Skeletal muscle tissue (tissue), 4 donors: ENCODE data around the gene CD3G. TPM values are rescaled to one million over a fixed set of nuclear protein-coding genes. Genes with fewer than 3 reads are reported as not detected.
"Not testable (repeated sequence)": the region's sequence is repeated elsewhere in the genome, so short reads cannot be mapped to it uniquely, and the experiment has no call there.

Source experiments
- H3K27ac ChIP-seq: one replicate; pipeline ENCODE4 v1.7.0; 2013; ENCODE audit warnings: mild to moderate bottlenecking, low read depth, low read length, inconsistent platforms
- H3K27me3 ChIP-seq, 3 donors: one replicate each; pipeline ENCODE4 v1.7.0; 2013; ENCODE audit warnings: low read length in 3 of 3; ENCODE audit not compliant: control insufficient read depth in 3 of 3, insufficient read depth in 3 of 3
- H3K36me3 ChIP-seq, 3 donors: one replicate each; pipeline ENCODE4 v1.7.0; 2013; ENCODE audit warnings: low read length in 3 of 3; ENCODE audit not compliant: control insufficient read depth in 3 of 3, insufficient read depth in 3 of 3
- H3K4me1 ChIP-seq, 3 donors: one replicate each; pipeline ENCODE4 v1.7.0; 2013; ENCODE audit warnings: low read length in 3 of 3, mild to moderate bottlenecking in 3 of 3; ENCODE audit not compliant: control insufficient read depth in 3 of 3, insufficient read depth in 3 of 3
- H3K4me3 ChIP-seq, 3 donors: one replicate each; pipeline ENCODE4 v1.7.0; 2013; ENCODE audit warnings: low read length in 3 of 3
- H3K9ac ChIP-seq, 3 donors: one replicate each; pipeline ENCODE4 v1.7.0; 2013; ENCODE audit warnings: low read length in 3 of 3, mild to moderate bottlenecking in 3 of 3, moderate library complexity in 2 of 3, low read depth in 1 of 3
- H3K9me3 ChIP-seq, 3 donors: one replicate each; pipeline ENCODE4 v1.7.0; 2013; ENCODE audit warnings: low read length in 3 of 3; ENCODE audit not compliant: control insufficient read depth in 3 of 3
- total RNA-seq: library from RNA; depleted of rRNA; stranded (reverse); fragments of >200 nt; gene quantifications from one replicate; pipeline ENCODE4 v1.2.3, GENCODE V29; 2014
- donor health status: Osteomylitis.

Gene CD3G
- under 0.01 TPM for total RNA-seq

DNA sequence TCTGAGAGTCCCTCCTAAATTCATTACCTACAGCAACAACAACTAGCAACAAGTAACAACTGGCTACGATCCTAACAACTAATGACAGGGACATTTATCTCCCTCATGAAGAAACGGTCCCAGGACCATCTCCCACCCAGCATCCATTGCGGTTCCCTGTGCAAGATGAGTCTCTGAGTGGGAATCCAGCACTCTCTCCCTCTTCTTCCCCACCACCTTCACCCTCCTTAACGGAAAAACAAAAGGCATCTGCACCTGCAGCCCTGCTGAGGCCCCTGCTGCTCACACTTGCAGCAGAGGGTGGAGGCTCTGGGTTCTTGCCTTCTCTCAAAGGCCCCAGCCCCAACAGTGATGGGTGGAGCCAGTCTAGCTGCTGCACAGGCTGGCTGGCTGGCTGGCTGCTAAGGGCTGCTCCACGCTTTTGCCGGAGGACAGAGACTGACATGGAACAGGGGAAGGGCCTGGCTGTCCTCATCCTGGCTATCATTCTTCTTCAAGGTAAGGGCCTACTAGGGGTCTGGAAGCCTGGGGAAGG is at the start of gene CD3G:
TSS of gene CD3G (plus strand) at position 364 of the 535 bp plus-strand sequence. CDS start at position 444, 80 bp downstream.
- Histone ChIP-seq H3K27me3 (peaks cover 0 to 22% (median 13%) of the 10 kb centered on the region in 3 donors), H3K9me3 (no peaks in the 10 kb centered on the region), H3K36me3 (no peaks in the 10 kb centered on the region), H3K27ac (no peak within 1 kb of the TSS), H3K9ac (no peak within 1 kb of the TSS), H3K4me3 (no peak within 1 kb of the TSS), H3K4me1 (no peaks in the 10 kb centered on the region)

DNA sequence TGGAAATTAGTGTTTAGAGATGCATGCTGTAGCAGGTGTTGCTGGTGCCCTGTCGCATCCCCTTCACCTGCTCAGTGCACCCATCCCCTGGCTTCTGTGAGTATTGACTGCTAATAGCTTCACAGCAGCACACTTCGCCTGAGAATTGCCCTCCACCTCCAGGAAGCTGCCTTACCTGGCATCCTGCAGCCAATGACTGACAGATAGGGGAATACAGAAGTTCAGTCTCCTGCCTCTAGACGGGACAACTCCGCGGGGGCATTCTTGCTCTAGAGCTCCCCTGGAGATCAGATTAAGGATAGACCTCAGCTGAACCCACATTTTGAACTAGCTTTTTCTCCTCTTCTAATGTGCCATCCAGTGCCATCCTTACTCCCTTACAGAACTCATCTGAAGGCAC is 48.9 kb upstream of the CD3G start:
- H3K9me3 ChIP-seq = no peaks in the 10 kb centered on the region
- H3K4me3 ChIP-seq = no peak overlapping the region
- no peak overlapping the region for H3K27ac ChIP-seq
- no peak overlapping the region for H3K9ac ChIP-seq
- H3K4me1 ChIP-seq = no peaks in the 10 kb centered on the region
- H3K27me3 ChIP-seq = peaks cover 0 to 6% (median 3%) of the 10 kb centered on the region in 3 donors
- H3K36me3 ChIP-seq = no peaks in the 10 kb centered on the region

DNA sequence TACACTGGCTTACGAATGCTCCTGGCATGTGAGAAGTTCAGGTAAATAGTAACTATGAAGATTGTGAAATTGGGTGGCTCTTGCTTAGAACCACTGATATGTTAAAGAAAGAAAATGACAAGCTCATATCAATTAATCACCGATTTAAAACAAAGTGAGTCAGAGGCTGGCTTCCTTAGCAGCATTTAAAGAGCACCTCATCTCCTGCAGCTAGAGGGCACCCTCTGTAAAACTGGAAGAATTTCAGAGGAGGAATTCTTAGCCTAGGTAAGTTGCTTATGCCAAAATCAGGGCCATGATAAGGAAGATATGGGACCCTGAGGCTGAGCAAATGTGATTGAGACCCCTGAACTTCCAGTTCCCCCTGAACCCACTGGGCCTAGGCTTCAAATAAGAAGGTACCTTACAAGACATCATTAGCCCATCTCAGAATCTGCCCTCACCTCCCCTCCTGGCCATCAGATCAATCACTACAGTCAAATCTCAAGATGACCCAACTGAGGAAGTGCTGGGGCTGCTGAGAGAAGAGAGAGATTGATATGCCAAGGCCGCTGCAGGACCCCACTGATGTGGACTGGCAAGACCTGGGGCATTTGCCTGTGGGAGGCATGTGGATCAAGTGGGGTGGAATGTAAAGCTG is 48.2 kb upstream of the CD3G start:
- no peak overlapping the region for H3K4me3 ChIP-seq

DNA sequence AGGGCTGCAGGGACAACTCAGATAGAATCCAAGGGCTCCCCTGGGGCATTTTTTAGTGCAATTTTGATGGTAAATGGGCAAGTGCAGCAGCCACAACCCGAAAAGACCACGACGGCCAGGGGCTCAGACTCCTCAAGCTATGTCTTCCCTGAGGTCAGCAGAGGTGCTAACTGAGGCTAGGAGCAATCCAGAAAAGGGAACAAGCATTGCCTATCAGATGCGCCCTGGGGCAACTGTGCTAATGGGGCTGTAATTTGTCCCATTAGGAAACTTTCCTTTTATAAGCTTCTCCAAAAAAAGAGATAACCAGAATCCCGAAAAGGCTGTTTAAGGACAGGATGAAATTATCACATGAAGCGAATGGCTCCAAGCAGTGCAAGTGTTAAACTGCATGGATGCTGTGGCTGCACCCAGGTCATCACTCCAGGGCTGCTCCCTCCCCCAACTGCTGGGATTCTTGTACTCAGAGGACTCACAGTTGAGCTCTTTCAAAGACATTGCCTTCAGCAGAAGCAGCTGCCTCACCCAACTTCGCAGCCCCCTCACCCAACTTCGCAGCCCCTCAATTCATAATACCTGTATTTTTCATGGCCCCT is 42.4 kb upstream of the CD3G start:
- Histone ChIP-seq H3K36me3 (no peaks in the 10 kb centered on the region), H3K4me1 (no peaks in the 10 kb centered on the region), H3K27me3 (peaks cover 4 to 17% (median 10%) of the 10 kb centered on the region in 3 donors), H3K4me3 (no peak overlapping the region), H3K9ac (no peak overlapping the region), H3K9me3 (no peaks in the 10 kb centered on the region), H3K27ac (no peak overlapping the region)

More for the DNA sequence above, 48.2 kb upstream of the CD3G start:
- Histone ChIP-seq H3K36me3 (no peaks in the 10 kb centered on the region), H3K9me3 (no peaks in the 10 kb centered on the region), H3K27ac (no peak overlapping the region), H3K9ac (no peak overlapping the region), H3K4me1 (no peaks in the 10 kb centered on the region), H3K27me3 (peaks cover 0 to 6% (median 3%) of the 10 kb centered on the region in 3 donors)

DNA sequence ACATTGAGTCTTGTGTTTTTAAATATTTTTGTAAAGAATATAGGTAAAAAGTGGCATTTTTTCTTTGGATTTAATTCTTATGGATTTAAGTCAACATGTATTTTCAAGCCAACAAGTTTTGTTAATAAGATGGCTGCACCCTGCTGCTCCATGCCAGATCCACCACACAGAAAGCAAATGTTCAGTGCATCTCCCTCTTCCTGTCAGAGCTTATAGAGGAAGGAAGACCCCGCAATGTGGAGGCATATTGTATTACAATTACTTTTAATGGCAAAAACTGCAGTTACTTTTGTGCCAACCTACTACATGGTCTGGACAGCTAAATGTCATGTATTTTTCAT is 39.9 kb upstream of the CD3G start:
- Histone ChIP-seq H3K4me1 (no peaks in the 10 kb centered on the region), H3K36me3 (no peaks in the 10 kb centered on the region), H3K9me3 (no peaks in the 10 kb centered on the region), H3K4me3 (no peak overlapping the region), H3K9ac (no peak overlapping the region), H3K27me3 (peaks cover 4 to 17% (median 10%) of the 10 kb centered on the region in 3 donors), H3K27ac (no peak overlapping the region)

DNA sequence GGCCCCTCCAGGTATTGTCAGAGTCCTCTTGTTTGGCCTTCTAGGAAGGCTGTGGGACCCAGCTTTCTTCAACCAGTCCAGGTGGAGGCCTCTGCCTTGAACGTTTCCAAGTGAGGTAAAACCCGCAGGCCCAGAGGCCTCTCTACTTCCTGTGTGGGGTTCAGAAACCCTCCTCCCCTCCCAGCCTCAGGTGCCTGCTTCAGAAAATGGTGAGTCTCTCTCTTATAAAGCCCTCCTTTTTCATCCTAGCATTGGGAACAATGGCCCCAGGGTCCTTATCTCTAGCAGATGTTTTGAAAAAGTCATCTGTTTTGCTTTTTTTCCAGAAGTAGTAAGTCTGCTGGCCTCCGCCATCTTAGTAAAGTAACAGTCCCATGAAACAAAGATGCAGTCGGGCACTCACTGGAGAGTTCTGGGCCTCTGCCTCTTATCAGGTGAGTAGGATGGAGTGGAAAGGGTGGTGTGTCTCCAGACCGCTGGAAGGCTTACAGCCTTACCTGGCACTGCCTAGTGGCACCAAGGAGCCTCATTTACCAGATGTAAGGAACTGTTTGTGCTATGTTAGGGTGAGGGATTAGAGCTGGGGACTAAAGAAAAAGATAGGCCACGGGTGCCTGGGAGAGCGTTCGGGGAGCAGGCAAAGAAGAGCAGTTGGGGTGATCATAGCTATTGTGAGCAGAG is 39.4 kb upstream of the CD3G start, which contains the start of gene CD3E:
TSS of gene CD3E (plus strand) at position 163 of the 681 bp plus-strand sequence. CDS start at position 386, 223 bp downstream.
- Histone ChIP-seq H3K27ac (no peak within 1 kb of the TSS), H3K9ac (no peak within 1 kb of the TSS), H3K4me1 (no peaks in the 10 kb centered on the region), H3K27me3 (peaks cover 4 to 17% (median 10%) of the 10 kb centered on the region in 3 donors), H3K36me3 (no peaks in the 10 kb centered on the region), H3K4me3 (no peak within 1 kb of the TSS), H3K9me3 (no peaks in the 10 kb centered on the region)

DNA sequence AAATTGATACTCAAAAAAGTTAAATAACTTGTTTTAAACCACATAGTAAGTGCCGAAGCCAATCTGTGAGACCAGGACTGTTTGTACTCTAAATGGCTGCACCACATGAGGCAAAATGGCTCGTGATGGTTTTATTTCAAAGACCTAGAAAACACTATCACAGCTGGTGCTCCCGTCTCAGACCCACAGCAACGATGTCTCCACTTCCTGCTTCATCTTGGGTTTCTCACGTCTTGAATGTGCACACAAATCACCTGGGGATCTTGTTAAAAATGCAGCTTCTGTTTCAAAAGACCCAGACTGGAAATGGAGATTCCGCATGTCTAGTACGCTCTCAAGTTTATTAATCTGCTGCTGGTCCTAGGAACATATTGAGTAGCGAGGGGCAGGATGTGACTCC is 38.4 kb upstream of the CD3G start:
- no peaks in the 10 kb centered on the region for H3K9me3 ChIP-seq
- peaks cover 4 to 17% (median 10%) of the 10 kb centered on the region in 3 donors for H3K27me3 ChIP-seq
- H3K9ac ChIP-seq = no peak overlapping the region
- no peak overlapping the region for H3K27ac ChIP-seq
- no peak overlapping the region for H3K4me3 ChIP-seq
- H3K4me1 ChIP-seq = no peaks in the 10 kb centered on the region
- no peaks in the 10 kb centered on the region for H3K36me3 ChIP-seq

DNA sequence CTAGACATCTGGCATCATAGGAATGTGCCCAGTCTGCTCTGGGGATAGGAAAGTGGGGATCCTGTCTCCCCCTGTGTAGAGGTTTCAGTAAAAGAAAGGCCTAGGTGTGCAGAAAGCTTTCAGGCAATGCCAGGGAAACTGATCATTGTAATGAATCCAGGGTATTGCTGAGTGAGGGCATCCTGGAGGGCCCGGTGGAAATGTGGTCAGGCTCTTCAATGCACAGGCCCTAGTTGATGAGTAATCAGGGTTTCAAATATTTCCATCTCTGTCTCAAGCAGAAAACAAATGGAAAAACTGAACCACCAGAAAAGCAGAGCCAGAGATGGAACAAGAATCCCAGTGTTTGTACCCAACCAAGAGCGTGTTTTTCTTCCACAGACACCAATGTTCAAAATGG is 37.6 kb upstream of the CD3G start:
- Histone ChIP-seq H3K4me3 (no peak overlapping the region), H3K36me3 (no peaks in the 10 kb centered on the region), H3K9ac (no peak overlapping the region), H3K9me3 (no peaks in the 10 kb centered on the region), H3K4me1 (no peaks in the 10 kb centered on the region), H3K27ac (no peak overlapping the region), H3K27me3 (peaks cover 4 to 15% (median 12%) of the 10 kb centered on the region in 3 donors)

DNA sequence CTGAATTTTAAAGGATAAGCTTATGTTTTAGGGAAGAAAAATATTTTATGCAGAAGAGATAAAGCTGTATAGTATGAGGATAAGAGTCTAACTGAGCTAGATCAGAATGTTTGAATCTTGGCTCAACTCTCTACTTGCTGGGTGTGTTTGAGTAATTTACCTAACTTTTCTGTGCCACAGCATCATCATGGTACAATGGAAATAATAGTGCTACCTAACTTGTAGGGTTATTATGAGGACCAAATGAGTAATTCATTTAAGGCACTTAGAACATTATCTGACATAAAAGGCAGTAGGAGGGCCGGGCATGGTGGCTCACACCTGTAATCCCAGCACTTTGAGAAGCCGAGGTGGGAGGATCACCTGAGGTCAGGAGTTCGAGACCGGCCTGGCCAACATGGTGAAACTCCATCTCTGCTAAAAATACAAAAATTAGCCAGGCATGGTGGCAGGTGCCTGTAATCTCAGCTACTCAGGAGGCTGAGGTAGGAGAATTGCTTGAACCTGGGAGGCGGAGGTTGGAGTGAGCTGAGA is 35.1 kb upstream of the CD3G start:
- H3K36me3 ChIP-seq, H3K4me3 ChIP-seq, H3K27ac ChIP-seq, H3K9me3 ChIP-seq, H3K4me1 ChIP-seq, H3K9ac ChIP-seq: not testable (repeated sequence)
- H3K27me3 ChIP-seq = peaks cover 13 to 30% (median 16%) of the 10 kb centered on the region in 3 donors
